OCI-LY7 (cell line): ENCODE results near the gene SETBP1. TPM values are rescaled to one million over a fixed set of nuclear protein-coding genes. Genes with fewer than 3 reads are reported as not detected.

Source experiments
- BruUV-seq: library from RNA; stranded (reverse); fragments of 400-500 nt; replicated peaks from 2 replicates; lab custom pipeline; 2021; lab: Mats Ljungman, UMichigan
- CTCF ChIA-PET: fragments of 300-600 bp; sonication (Branson Sonifier 250); formaldehyde crosslinking; loops from one replicate; lab custom pipeline; 2022; ENCODE audit warnings: antibody characterized with exemption; ENCODE audit not compliant: unreplicated experiment; lab: Charles Lee
- POLR2A ChIA-PET: fragments of 300-600 bp; sonication (Branson Sonifier 250); formaldehyde crosslinking; loops from one replicate; lab custom pipeline; 2022; ENCODE audit warnings: antibody characterized with exemption; lab: Charles Lee
- DNase-seq: peaks from one replicate; pipeline ENCODE4 v3.0.0-alpha.2; 2015; ENCODE audit warnings: low spot score
- H2AFZ ChIP-seq: fragments of 200-600 bp; sonication (generic), shearing (Covaris generic); 2 replicates; pipeline ENCODE4 v1.6.1; 2014; ENCODE audit warnings: mild to moderate bottlenecking, antibody characterized with exemption, low read length, moderate library complexity
- H3K27ac ChIP-seq: fragments of 200-600 bp; sonication (generic); 2 replicates; pipeline ENCODE4 v1.5.1; 2014; ENCODE audit warnings: mixed run types, low read depth, mild to moderate bottlenecking, moderate library complexity, low read length, inconsistent platforms; ENCODE audit not compliant: poor library complexity, severe bottlenecking
- H3K36me3 ChIP-seq: fragments of 200-600 bp; sonication (generic); 2 replicates; pipeline ENCODE4 v1.6.1; 2014; ENCODE audit warnings: mild to moderate bottlenecking, antibody characterized with exemption, low read length, moderate library complexity, mixed read lengths; ENCODE audit not compliant: insufficient read depth
- H3K4me1 ChIP-seq: fragments of 200-600 bp; sonication (generic); 2 replicates; pipeline ENCODE4 v1.5.1; 2014; ENCODE audit warnings: mild to moderate bottlenecking, low read length; ENCODE audit not compliant: insufficient read depth, poor library complexity, severe bottlenecking
- H3K4me2 ChIP-seq: fragments of 200-600 bp; sonication (generic); 2 replicates; pipeline ENCODE4 v1.6.1; 2014; ENCODE audit warnings: mild to moderate bottlenecking, low read length
- H3K4me3 ChIP-seq: fragments of 200-600 bp; sonication (generic); 2 replicates; pipeline ENCODE4 v1.5.1; 2014; ENCODE audit warnings: mild to moderate bottlenecking, low read depth, low read length; ENCODE audit not compliant: poor library complexity, severe bottlenecking
- H3K79me2 ChIP-seq: fragments of 200-600 bp; sonication (generic); 2 replicates; pipeline ENCODE4 v1.6.1; 2016; ENCODE audit warnings: low read depth, mild to moderate bottlenecking, low read length, moderate library complexity, mixed read lengths; ENCODE audit not compliant: insufficient read depth
- H3K9me2 ChIP-seq: fragments of 200-600 bp; sonication (generic); 2 replicates; pipeline ENCODE4 v1.6.1; 2016; ENCODE audit warnings: mild to moderate bottlenecking, low read length, mixed read lengths; ENCODE audit not compliant: insufficient read depth
- H3K9me3 ChIP-seq: fragments of 200-600 bp; sonication (generic); 2 replicates; pipeline ENCODE4 v1.6.1; 2014; ENCODE audit warnings: mild to moderate bottlenecking, mixed run types, low read length, mixed read lengths
- H4K20me1 ChIP-seq: fragments of 200-600 bp; sonication (generic); 2 replicates; pipeline ENCODE4 v1.6.1; 2014; ENCODE audit warnings: mild to moderate bottlenecking, antibody characterized with exemption, low read length, moderate library complexity, mixed read lengths; ENCODE audit not compliant: insufficient read depth
- CTCF ChIP-seq: fragments of 200-600 bp; sonication (generic); conservative IDR thresholded peaks from 2 replicates; pipeline ENCODE4 v1.5.1; 2014; ENCODE audit warnings: mild to moderate bottlenecking, antibody characterized with exemption, low read length, moderate library complexity, mixed read lengths
- EZH2phosphoT487 ChIP-seq: fragments of 200-600 bp; sonication (generic); IDR thresholded peaks from 2 replicates; pipeline ENCODE4 v1.6.1; 2018; ENCODE audit warnings: low read depth, borderline replicate concordance, mild to moderate bottlenecking, mixed run types, antibody characterized with exemption, low read length, moderate library complexity, mixed read lengths
- intact Hi-C: fragments of 100-400 bp; cut with micrococcal nuclease; formaldehyde crosslinking; loops from one replicate; pipeline ENCODE4 v1.10.0; 2022; ENCODE audit not compliant: unreplicated experiment
- total RNA-seq, 2 experiments: library from RNA; depleted of rRNA in 1 of 2; stranded (reverse); fragments of >200 nt in 1 of 2; shearing (Covaris generic) in 1 of 2; gene quantifications; 2 replicates each; pipeline ENCODE4 v1.2.3, GENCODE V29; 2014 to 2022

SETBP1 gene
- total RNA-seq, 2 experiments from 2014 or later: 2.6 to 9.1 TPM

DNA sequence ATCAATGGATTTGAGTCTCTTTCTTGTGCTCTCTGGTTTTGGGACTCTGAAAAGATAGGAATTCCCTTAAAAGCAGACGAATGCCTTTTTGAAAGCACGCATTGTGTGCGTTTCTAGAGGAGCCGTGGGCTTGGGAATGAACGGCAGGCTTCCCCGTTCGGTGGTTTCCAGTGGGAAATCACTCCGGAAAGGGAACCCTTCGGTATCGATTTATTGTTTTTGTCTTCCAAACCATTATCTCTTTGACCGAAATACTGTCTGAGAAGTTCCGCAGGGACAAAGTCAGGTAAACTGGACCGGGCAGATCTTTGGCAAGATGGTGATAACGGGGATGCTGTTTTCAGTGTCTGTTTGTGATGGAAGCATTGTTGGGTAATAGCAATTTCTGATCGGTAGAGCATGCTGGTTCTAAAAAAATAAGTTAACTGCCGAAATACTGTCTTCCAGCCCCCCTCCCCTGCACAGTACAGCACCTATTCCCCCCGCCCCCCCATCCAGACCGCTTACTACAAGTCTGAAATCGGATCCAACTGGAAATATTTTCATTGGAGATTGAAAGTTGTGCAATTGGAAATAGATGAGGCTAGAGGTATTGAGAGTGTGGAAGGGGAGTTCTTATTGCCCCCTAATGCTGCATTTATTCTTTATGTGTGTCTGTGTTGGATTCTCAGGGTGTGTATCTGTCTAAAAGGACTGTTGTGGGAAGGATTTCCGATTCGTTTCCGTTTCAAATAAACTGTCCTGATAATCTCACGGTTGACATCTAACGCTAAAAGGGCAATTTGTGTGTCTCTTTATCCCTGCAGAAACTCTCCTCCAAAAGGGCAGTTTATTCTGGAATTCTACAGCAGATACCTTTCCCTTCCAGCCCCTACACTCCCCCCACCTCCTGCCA lies 635 bp downstream of the SETBP1 start:
- H3K4me2 ChIP-seq: peak overlapping the region; percentile 63
- H3K36me3 ChIP-seq: no peaks in the 10 kb centered on the region
- no peaks in the 10 kb centered on the region for H3K9me3 ChIP-seq
- no peaks in the 10 kb centered on the region for H3K79me2 ChIP-seq
- H3K4me3 ChIP-seq: peak overlapping the region; percentile 70
- H3K9me2 ChIP-seq: no peaks in the 10 kb centered on the region
- BruUV-seq: TSS peak; percentile 76
- intact Hi-C loops: no loop called here
- no peaks in the 10 kb centered on the region for H4K20me1 ChIP-seq
- no peak overlapping the region for H2AFZ ChIP-seq
- peak; percentile 1 for DNase-seq
- ChIA-PET POLR2A (no interaction called here), CTCF (interaction anchor here (0.6 kb wide), 1 partner anchor 558 kb away, joined by 3 read pairs; no protein-coding TSS in a partner anchor)
- TF ChIP-seq EZH2phosphoT487: no peak
- TF ChIP-seq CTCF: no peak
- H3K4me1 ChIP-seq: peaks cover 34% of the 10 kb centered on the region
- H3K27ac ChIP-seq: no peak overlapping the region

GRCh38 chr18:44682201-44682870 lies 1.6 kb downstream of the SETBP1 start:
- H4K20me1 ChIP-seq: no peaks in the 10 kb centered on the region
- no peaks in the 10 kb centered on the region for H3K36me3 ChIP-seq
- intact Hi-C loops: no loop called here
- TF ChIP-seq EZH2phosphoT487 (no peak), CTCF (no peak)
- no peaks in the 10 kb centered on the region for H3K79me2 ChIP-seq
- POLR2A ChIA-PET: no interaction called here
- H3K4me3 ChIP-seq: no peak overlapping the region
- H3K9me2 ChIP-seq: no peaks in the 10 kb centered on the region
- H3K4me1 ChIP-seq: peaks cover 34% of the 10 kb centered on the region
- H3K27ac ChIP-seq: no peak overlapping the region
- H2AFZ ChIP-seq: no peak overlapping the region
- no peaks in the 10 kb centered on the region for H3K9me3 ChIP-seq
- peak overlapping the region; percentile 63 for H3K4me2 ChIP-seq
- no TSS peak for BruUV-seq
- CTCF ChIA-PET: no interaction called here
- DNase-seq: no peak

- no peak for DNase-seq
- peak overlapping the region; percentile 63; the same call in 1 of the 2 replicates for H3K4me2 ChIP-seq
- H3K4me3 ChIP-seq: no peak overlapping the region
- TF ChIP-seq CTCF: no peak
- no peak for TF ChIP-seq EZH2phosphoT487
- no peaks in the 10 kb centered on the region for H3K9me3 ChIP-seq
- ChIA-PET CTCF (no interaction called here), POLR2A (no interaction called here)
- H3K79me2 ChIP-seq: no peaks in the 10 kb centered on the region
- no TSS peak for BruUV-seq
- no peaks in the 10 kb centered on the region for H3K9me2 ChIP-seq
- no peak overlapping the region for H3K27ac ChIP-seq
- intact Hi-C loops: no loop called here
- no peak overlapping the region for H2AFZ ChIP-seq
- peaks cover 29% of the 10 kb centered on the region for H3K4me1 ChIP-seq
- no peaks in the 10 kb centered on the region for H3K36me3 ChIP-seq
- H4K20me1 ChIP-seq: no peaks in the 10 kb centered on the region
Measured at GRCh38 chr18:44682871-44683221, 2.2 kb downstream of the SETBP1 start.
